Breast epithelium (tissue), 4 donors: ENCODE data around the gene BTLA. TPM values are rescaled to one million over a fixed set of nuclear protein-coding genes. Genes with fewer than 3 reads are reported as not detected.

Source experiments
- DNase-seq, 2 donors: peaks; one replicate each; pipeline ENCODE4 v3.0.0-alpha.2; 2019; ENCODE audit warnings: low spot score in 2 of 2
- H3K27ac ChIP-seq, 2 donors: fragments of 200-600 bp; sonication (generic) in 1 of 2; one replicate each; pipeline ENCODE4 v1.5.1; 2016 to 2019; ENCODE audit warnings: mild to moderate bottlenecking in 1 of 2
- H3K27me3 ChIP-seq, 2 donors: fragments of 200-600 bp; sonication (generic) in 1 of 2; one replicate each; pipeline versions ENCODE4 v1.5.1 to v1.6.0; 2017 to 2019; ENCODE audit warnings: control low read depth in 1 of 2, mild to moderate bottlenecking in 1 of 2
- H3K36me3 ChIP-seq: fragments of 200-600 bp; one replicate; pipeline ENCODE4 v1.5.1; 2019
- H3K4me1 ChIP-seq, 2 donors: fragments of 200-600 bp; sonication (generic); one replicate each; pipeline ENCODE4 v1.5.1; 2016 to 2019; ENCODE audit warnings: control low read depth in 1 of 2
- H3K4me3 ChIP-seq, 3 donors: fragments of 200-600 bp; sonication (generic); 1 replicate in 2 of 3; 2 replicates in 1 of 3; pipeline ENCODE4 v1.5.1; 2016 to 2019; ENCODE audit warnings: mild to moderate bottlenecking in 3 of 3, moderate library complexity in 2 of 3
- H3K9me3 ChIP-seq, 2 donors: fragments of 200-600 bp; sonication (generic) in 1 of 2; one replicate each; pipeline ENCODE4 v1.5.1; 2016 to 2019; ENCODE audit warnings: control low read depth in 1 of 2
- POLR2A ChIP-seq: fragments of 450-650 bp; IDR thresholded peaks from one replicate; pipeline ENCODE4 v1.6.1; 2016; ENCODE audit warnings: antibody characterized with exemption, mild to moderate bottlenecking, moderate library complexity
- POLR2AphosphoS5 ChIP-seq, 3 donors: sonication (generic); formaldehyde crosslinking; IDR thresholded peaks; one replicate each; pipeline ENCODE4 v1.6.1; 2017; ENCODE audit warnings: antibody characterized with exemption in 3 of 3
- intact Hi-C: fragments of 100-400 bp; cut with DNase I; formaldehyde crosslinking; loops from one replicate; pipeline ENCODE4 v1.15.1; 2023; ENCODE audit warnings: low total_unique reads
- total RNA-seq, 3 donors: library from RNA; depleted of rRNA; stranded (reverse); fragments of >200 nt; gene quantifications; one replicate each; pipeline ENCODE4 v1.1.0, GENCODE V29; 2016
- TF ChIP-seq, protein P1 (sequence below), 3 donors: fragments of 450-650 bp; IDR thresholded peaks; one replicate each; pipeline ENCODE4 v1.5.1; 2016 to 2017; ENCODE audit warnings: antibody characterized with exemption in 3 of 3, mild to moderate bottlenecking in 3 of 3, moderate library complexity in 3 of 3

BTLA gene
- total RNA-seq, 3 donors from 2014 or later: 0.80 to 1.5 (median 0.98) TPM

DNA sequence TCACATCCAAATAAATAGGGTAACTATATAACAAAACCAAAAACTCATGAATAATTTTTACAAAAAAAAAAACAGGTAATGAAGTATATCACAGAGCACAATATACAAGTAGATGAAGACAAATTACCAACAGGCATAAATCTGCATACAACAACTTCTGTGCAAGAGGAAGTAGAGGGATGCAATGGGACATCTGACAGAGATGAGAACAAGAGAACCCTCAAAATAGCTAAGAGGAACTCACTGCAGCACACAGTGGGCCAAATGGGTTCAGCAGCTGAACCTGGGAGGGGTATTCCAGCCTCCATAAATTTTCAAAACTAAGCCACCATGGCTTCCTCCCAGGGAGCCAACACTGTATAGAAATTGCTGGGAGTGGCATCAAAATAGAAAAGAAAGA is 9.6 kb upstream of the BTLA start:
- Histone ChIP-seq H3K4me1 (no peaks in the 10 kb centered on the region), H3K27ac (no peak overlapping the region), H3K27me3 (no peaks in the 10 kb centered on the region), H3K4me3 (no peak overlapping the region), H3K36me3 (no peaks in the 10 kb centered on the region), H3K9me3 (no peaks in the 10 kb centered on the region)
- intact Hi-C loops: no loop called here
- TF ChIP-seq, protein P1, sequence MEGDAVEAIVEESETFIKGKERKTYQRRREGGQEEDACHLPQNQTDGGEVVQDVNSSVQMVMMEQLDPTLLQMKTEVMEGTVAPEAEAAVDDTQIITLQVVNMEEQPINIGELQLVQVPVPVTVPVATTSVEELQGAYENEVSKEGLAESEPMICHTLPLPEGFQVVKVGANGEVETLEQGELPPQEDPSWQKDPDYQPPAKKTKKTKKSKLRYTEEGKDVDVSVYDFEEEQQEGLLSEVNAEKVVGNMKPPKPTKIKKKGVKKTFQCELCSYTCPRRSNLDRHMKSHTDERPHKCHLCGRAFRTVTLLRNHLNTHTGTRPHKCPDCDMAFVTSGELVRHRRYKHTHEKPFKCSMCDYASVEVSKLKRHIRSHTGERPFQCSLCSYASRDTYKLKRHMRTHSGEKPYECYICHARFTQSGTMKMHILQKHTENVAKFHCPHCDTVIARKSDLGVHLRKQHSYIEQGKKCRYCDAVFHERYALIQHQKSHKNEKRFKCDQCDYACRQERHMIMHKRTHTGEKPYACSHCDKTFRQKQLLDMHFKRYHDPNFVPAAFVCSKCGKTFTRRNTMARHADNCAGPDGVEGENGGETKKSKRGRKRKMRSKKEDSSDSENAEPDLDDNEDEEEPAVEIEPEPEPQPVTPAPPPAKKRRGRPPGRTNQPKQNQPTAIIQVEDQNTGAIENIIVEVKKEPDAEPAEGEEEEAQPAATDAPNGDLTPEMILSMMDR (IDR thresholded peaks at IDR 0.05): no peak
- TF ChIP-seq POLR2AphosphoS5 (IDR thresholded peaks at IDR 0.05) (no peak), POLR2A (no peak)
- no peak for DNase-seq

DNA sequence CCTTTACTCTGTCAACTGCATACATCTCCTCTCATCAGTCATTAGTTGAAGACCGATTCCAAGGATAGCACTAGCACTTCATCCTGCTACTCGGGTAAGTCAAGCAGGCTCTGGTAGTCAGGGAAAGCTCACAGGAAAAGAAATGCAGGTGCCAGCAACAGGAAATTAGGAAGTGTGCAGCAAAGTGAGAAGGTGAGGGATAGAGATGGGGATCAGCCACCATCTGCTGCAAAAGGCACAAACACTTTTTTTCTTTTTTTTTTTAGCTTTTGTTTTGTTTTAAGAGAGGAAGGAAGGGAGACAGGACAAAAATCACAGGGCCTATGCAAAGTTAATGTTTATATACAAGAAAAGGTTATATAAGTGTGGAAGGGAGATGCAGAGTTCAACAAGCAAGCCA is 9.0 kb upstream of the BTLA start:
- TF ChIP-seq, protein P1 (IDR thresholded peaks at IDR 0.05): no peak
- TF ChIP-seq POLR2AphosphoS5 (IDR thresholded peaks at IDR 0.05): no peak
- no peak for TF ChIP-seq POLR2A
- intact Hi-C loops: no loop called here

DNA sequence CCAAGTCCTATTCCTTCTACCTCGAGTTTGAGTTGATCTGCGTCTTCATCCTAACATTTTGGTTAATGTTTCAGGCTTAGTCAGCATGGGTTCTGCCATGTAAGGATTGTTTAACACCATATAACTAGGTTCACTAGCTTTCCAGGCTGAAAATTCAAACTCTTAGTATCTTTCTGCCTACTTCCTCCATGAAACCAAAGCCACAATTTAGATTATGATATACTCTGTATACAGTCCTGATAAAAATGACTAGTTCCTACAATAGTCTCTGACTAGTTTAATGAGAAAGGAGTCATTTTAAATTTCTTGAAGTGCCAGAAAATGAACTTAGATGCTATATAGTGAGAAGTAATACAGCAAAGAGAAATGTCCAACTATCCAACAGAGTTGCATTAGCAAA is 6.6 kb upstream of the BTLA start:
- Histone ChIP-seq H3K27me3 (no peaks in the 10 kb centered on the region), H3K27ac (no peak overlapping the region), H3K9me3 (no peaks in the 10 kb centered on the region), H3K4me1 (no peaks in the 10 kb centered on the region), H3K36me3 (no peaks in the 10 kb centered on the region), H3K4me3 (no peak overlapping the region)
- intact Hi-C loops: no loop called here
- no peak for DNase-seq
- TF ChIP-seq, protein P1 (IDR thresholded peaks at IDR 0.05): no peak
- TF ChIP-seq POLR2A (no peak), POLR2AphosphoS5 (IDR thresholded peaks at IDR 0.05) (no peak)

More for the DNA sequence above, 9.0 kb upstream of the BTLA start:
- no peaks in the 10 kb centered on the region for H3K9me3 ChIP-seq
- no peaks in the 10 kb centered on the region for H3K4me1 ChIP-seq
- DNase-seq: no peak
- no peak overlapping the region for H3K27ac ChIP-seq
- no peaks in the 10 kb centered on the region for H3K27me3 ChIP-seq
- H3K36me3 ChIP-seq: no peaks in the 10 kb centered on the region
- no peak overlapping the region for H3K4me3 ChIP-seq

DNA sequence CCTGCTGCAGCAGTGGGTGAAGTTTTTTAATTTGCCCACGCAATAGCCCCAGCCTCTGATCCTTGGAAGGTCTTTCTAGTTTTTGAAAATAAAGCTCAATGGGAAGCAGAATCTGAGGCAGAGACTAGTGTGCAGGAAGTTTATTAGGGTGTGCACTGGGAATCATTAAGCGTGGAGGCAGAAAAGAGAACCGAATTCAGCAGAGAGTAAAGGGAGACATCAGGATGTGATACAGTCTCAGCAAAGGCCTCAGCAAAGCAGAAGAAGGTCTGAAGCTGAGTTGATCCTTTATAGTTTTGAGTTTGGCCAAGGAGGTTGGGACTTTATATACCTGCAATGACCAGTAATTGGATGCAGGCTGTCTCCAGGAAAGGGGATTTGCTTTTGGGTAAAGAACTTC is 4.9 kb upstream of the BTLA start:
- Histone ChIP-seq H3K27ac (no peak overlapping the region), H3K27me3 (no peaks in the 10 kb centered on the region), H3K4me1 (no peaks in the 10 kb centered on the region), H3K36me3 (no peaks in the 10 kb centered on the region), H3K4me3 (no peak overlapping the region), H3K9me3 (no peaks in the 10 kb centered on the region)
- no peak for DNase-seq
- TF ChIP-seq, protein P1 (IDR thresholded peaks at IDR 0.05): no peak
- no peak for TF ChIP-seq POLR2AphosphoS5 (IDR thresholded peaks at IDR 0.05)
- no peak for TF ChIP-seq POLR2A
- intact Hi-C loops: no loop called here

DNA sequence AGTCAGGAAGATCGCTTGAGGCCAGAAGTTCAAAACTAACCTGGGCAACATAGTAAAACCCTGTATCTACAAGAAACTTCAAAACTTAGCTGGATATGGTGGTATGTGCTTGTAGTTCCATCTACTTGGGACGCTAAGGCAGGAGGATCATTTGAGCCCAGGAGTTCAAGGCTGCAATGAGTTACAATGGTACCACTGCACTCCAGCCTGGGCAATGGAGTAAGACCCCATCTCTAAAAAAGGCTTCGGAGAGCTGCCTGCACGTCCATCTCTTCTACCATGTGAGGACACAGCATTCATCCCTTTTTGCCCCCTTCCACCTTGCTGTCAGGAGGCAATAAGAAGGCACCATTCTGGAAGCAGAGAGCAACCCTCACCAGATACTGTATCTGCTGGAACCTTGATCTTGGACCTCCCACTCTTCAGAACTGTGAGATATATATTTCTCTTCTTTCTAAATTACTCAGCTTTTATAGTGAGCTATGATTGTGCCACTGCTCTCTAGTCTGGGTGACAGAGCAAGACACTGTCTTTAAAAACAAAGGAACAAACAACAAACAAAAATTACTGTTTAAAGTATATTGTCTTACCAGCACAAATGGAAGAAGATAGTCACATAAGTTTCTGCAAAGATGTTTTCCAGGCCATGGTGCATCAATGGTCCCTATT is 4.2 kb upstream of the BTLA start:
- Histone ChIP-seq H3K9me3 (no peaks in the 10 kb centered on the region), H3K27me3 (no peaks in the 10 kb centered on the region), H3K4me1 (no peaks in the 10 kb centered on the region), H3K36me3 (no peaks in the 10 kb centered on the region), H3K4me3 (no peak overlapping the region), H3K27ac (no peak overlapping the region)
- intact Hi-C loops: no loop called here
- TF ChIP-seq, protein P1 (IDR thresholded peaks at IDR 0.05): no peak
- no peak for TF ChIP-seq POLR2A
- TF ChIP-seq POLR2AphosphoS5 (IDR thresholded peaks at IDR 0.05): no peak
- DNase-seq: no peak
